Kidney glomerular epithelial cell (primary cell): ENCODE measurements around the gene DIP2C.
"Not testable (repeated sequence)": the region's sequence is repeated elsewhere in the genome, so short reads cannot be mapped to it uniquely, and the experiment has no call there.

Experiments used
- DNase-seq: peaks from one replicate; lab custom pipeline; 2025; lab: John Stamatoyannopoulos, UW

The DIP2C gene

GRCh38 chr10:443459-443858 lies 246.0 kb downstream of the DIP2C start:
- no peak for DNase-seq

GRCh38 chr10:442209-442608 lies 247.3 kb downstream of the DIP2C start:
- no peak for DNase-seq

GRCh38 chr10:441659-442058 lies 247.8 kb downstream of the DIP2C start:
- no peak for DNase-seq

- no peak for DNase-seq
Measured at GRCh38 chr10:440127-440526, 249.3 kb downstream of the DIP2C start.

- no peak for DNase-seq
Measured at GRCh38 chr10:437698-438490, 251.6 kb downstream of the DIP2C start.

GRCh38 chr10:436911-437665 lies 252.4 kb downstream of the DIP2C start:
- no peak for DNase-seq

GRCh38 chr10:436013-436697 lies 253.3 kb downstream of the DIP2C start:
- no peak for DNase-seq

- DNase-seq: no peak
Measured at GRCh38 chr10:435397-435796, 254.1 kb downstream of the DIP2C start.

GRCh38 chr10:429696-430095 lies 259.8 kb downstream of the DIP2C start:
- DNase-seq: no peak

- DNase-seq: no peak
Measured at GRCh38 chr10:427761-428519, 261.5 kb downstream of the DIP2C start.

- DNase-seq: not testable (repeated sequence)
Measured at GRCh38 chr10:425365-425764, 264.1 kb downstream of the DIP2C start.

- DNase-seq: not testable (repeated sequence)
Measured at GRCh38 chr10:424724-425123, 264.7 kb downstream of the DIP2C start.

GRCh38 chr10:423178-423577 lies 266.3 kb downstream of the DIP2C start:
- no peak for DNase-seq

GRCh38 chr10:422675-423074 lies 266.8 kb downstream of the DIP2C start:
- DNase-seq: no peak

GRCh38 chr10:422241-422640 lies 267.2 kb downstream of the DIP2C start:
- no peak for DNase-seq

- DNase-seq: no peak
Measured at GRCh38 chr10:421170-421569, 268.3 kb downstream of the DIP2C start.

- no peak for DNase-seq
Measured at GRCh38 chr10:420154-421121, 269.0 kb downstream of the DIP2C start.

GRCh38 chr10:418894-419293 lies 270.6 kb downstream of the DIP2C start:
- no peak for DNase-seq

- DNase-seq: no peak
Measured at GRCh38 chr10:418226-418625, 271.2 kb downstream of the DIP2C start.

GRCh38 chr10:416091-416515 lies 273.4 kb downstream of the DIP2C start:
- DNase-seq: no peak

GRCh38 chr10:413662-414071 lies 275.8 kb downstream of the DIP2C start:
- DNase-seq: no peak
